Activated CD4-positive, alpha-beta memory T cell treated with anti-CD3 and anti-CD28 coated beads, Interleukin-2, amount 10 ng/mL, durations not matched to agents 7 days and 5 days (primary cell): Measurements from ENCODE around the gene MEF2C. TPM values are rescaled to one million over a fixed set of nuclear protein-coding genes. Genes with fewer than 3 reads are reported as not detected.

Experiments used
- CTCF ChIA-PET: fragments of 350-600 bp; sonication (Branson Sonifier 250); formaldehyde crosslinking; loops from one replicate; lab custom pipeline; 2021; ENCODE audit warnings: antibody characterized with exemption, inconsistent platforms; lab: Charles Lee
- POLR2A ChIA-PET: fragments of 350-600 bp; sonication (Branson Sonifier 250); formaldehyde crosslinking; loops from one replicate; lab custom pipeline; 2021; ENCODE audit warnings: antibody characterized with exemption; lab: Charles Lee
- DNase-seq: peaks from one replicate; pipeline ENCODE4 v3.0.0-alpha.2; 2020
- H3K27ac Mint-ChIP-seq: one replicate; pipeline ENCODE4 v1.8.0; 2021; ENCODE audit warnings: mild to moderate bottlenecking, mixed read lengths
- H3K27me3 Mint-ChIP-seq: one replicate; pipeline ENCODE4 v1.8.0; 2021; ENCODE audit warnings: mixed read lengths
- H3K36me3 Mint-ChIP-seq: one replicate; pipeline ENCODE4 v1.8.0; 2021; ENCODE audit warnings: low read depth, mixed read lengths
- H3K4me1 Mint-ChIP-seq: one replicate; pipeline ENCODE4 v1.8.0; 2021; ENCODE audit warnings: mixed read lengths
- H3K4me3 Mint-ChIP-seq: one replicate; pipeline ENCODE4 v1.8.0; 2021; ENCODE audit warnings: mild to moderate bottlenecking, mixed read lengths
- H3K9me3 Mint-ChIP-seq: one replicate; pipeline ENCODE4 v1.8.0; 2021; ENCODE audit warnings: mixed read lengths
- total RNA-seq, 2 experiments: library from RNA; stranded (reverse); gene quantifications; one replicate each; pipeline ENCODE4 v1.2.3, GENCODE V29; 2021

MEF2C gene
- total RNA-seq, 2 experiments from 2014 or later, result 0.03 TPM; not detected in 1

DNA sequence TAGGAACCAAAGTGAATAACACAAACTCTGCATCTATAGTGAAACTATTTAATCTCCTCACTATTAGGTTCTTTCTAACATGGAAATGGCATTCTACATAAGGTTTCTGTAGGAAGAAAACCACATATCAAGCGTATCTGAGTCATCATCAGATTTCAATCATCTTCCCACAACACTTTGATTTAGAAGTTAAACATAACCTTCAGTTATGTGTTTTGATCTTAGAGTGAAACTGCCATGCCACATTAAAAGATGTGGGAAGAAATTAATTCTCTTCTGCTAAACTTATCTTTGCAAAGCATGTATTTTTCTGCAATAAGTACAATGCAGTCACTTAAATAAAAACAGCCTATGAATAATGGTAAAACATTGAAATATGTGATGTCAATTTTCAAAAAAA lies 55.0 kb downstream of the MEF2C start:
- H3K4me3 Mint-ChIP-seq, result no peak overlapping the region
- H3K4me1 Mint-ChIP-seq, result peaks cover 13% of the 10 kb centered on the region
- H3K9me3 Mint-ChIP-seq, result no peaks in the 10 kb centered on the region
- H3K36me3 Mint-ChIP-seq, result no peaks in the 10 kb centered on the region
- POLR2A ChIA-PET, result no interaction called here
- no peak for DNase-seq
- CTCF ChIA-PET, result no interaction called here
- peaks cover 5% of the 10 kb centered on the region for H3K27me3 Mint-ChIP-seq
- no peak overlapping the region for H3K27ac Mint-ChIP-seq

DNA sequence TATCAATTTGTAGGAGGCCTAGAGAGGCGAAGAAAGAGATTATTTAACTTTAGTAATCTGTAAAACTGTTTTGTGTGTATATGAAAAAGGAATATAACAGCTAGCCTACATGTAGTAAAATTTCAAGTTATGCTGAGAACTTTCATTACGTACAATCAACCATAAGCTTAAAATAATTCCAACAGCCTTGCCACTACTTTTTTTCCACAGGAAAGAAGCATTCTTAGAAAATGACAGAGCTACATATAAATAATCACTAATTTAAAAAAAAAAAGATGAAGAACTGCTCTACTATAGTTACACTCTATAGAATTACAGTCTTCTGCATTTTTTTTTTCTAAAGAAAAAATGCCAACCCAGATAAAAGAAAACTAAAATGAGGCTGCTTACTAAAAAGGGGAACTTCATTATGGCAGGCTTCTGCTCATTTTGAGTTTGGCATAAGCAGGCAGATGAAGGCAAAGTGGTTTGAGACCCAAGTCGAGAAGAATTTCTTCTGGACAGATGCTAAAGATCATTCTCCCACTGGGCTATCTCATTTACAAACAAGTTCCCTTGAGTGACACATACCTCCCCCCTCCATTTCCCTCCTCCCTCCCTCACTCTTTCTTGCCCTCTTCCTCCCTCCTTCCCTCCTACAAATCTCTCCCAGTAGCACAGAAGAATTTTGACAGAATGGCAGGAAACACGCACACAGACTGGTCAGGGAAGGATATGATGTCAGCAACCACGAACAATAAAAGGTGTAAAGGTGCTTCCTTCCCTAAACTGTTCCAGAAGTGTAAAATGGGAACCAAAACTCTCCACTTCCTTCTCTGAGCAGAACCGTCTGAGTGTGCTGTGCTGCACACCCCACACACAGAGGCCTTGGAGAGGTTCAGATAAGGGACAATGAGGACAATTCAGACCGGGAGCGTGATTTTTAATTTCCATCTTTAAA lies 56.1 kb downstream of the MEF2C start:
- Mint-ChIP-seq H3K9me3 (no peaks in the 10 kb centered on the region), H3K4me3 (no peak overlapping the region), H3K36me3 (no peaks in the 10 kb centered on the region), H3K27ac (no peak overlapping the region), H3K27me3 (peaks cover 5% of the 10 kb centered on the region), H3K4me1 (peaks cover 13% of the 10 kb centered on the region)
- CTCF ChIA-PET, result no interaction called here
- no peak for DNase-seq
- POLR2A ChIA-PET, result no interaction called here

DNA sequence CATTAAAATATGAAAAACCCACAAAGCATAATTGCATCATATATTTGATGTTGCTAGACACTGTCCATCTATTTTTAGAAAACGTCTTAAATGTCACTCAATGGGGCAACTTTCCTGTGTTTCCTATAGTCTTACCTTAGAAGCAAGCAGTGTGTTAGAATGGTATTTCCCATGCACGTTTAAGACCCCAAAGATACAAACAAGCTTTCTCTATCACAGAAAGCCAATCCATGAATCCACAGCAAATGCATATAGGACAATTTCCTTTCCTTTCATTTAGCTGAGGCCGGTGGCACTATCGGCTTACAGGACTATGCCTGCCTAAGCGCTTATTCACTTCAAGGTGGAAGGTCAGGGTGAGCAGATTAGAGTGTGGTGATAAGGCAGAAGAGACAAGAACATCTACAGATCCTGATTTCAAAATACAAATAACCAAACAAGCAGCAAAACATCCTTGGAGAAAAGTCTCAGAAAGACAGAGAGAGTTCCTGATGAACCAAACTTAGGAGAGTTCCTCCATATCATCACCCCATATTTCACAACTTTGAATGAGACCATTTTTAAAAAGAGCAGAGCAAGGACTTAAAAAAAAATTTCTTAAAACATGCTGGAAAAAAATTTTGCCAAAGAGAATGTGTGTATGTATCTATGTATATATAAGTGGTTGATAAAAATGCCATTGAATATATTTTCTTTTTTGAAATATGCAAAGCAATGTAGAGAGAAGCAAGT lies 57.2 kb downstream of the MEF2C start:
- Mint-ChIP-seq H3K9me3 (no peaks in the 10 kb centered on the region), H3K4me3 (no peak overlapping the region), H3K27ac (no peak overlapping the region), H3K27me3 (peaks cover 5% of the 10 kb centered on the region), H3K4me1 (peaks cover 13% of the 10 kb centered on the region), H3K36me3 (no peaks in the 10 kb centered on the region)
- CTCF ChIA-PET, result no interaction called here
- no peak for DNase-seq
- POLR2A ChIA-PET, result no interaction called here

DNA sequence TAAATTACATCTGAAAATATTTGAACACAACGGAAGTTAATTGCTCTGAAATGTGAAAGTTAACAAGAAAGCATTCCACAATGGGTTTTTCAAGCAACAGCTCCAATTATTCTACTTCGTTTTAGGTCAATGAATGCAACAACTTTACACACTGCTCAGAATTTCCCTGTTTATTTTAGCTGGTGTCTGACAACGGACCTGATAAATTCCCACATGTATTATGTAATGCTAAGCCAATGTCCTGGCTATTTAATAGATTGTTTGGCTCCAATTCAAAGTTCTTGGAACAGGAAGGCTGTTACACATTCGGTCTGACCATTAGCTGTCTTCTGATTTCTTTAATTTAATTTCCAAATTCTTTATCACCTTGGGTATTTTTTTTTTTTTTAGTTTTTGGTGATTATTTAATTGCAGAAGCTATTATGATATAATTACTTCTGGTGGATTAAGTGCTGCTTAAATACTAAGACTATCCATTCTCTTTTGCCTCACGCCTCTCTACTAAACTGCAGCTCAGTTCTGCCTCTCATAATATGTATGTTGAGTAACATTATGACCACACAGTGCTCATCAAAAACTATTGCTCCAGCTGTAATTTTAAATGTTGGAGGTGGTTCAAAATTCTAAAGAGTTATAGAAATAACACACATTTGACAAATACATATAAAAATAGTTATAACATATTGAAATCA lies 57.9 kb downstream of the MEF2C start:
- Mint-ChIP-seq H3K9me3 (no peaks in the 10 kb centered on the region), H3K27me3 (peaks cover 5% of the 10 kb centered on the region), H3K36me3 (no peaks in the 10 kb centered on the region), H3K4me1 (peaks cover 13% of the 10 kb centered on the region), H3K4me3 (no peak overlapping the region), H3K27ac (no peak overlapping the region)
- CTCF ChIA-PET, result no interaction called here
- POLR2A ChIA-PET, result no interaction called here
- no peak for DNase-seq

DNA sequence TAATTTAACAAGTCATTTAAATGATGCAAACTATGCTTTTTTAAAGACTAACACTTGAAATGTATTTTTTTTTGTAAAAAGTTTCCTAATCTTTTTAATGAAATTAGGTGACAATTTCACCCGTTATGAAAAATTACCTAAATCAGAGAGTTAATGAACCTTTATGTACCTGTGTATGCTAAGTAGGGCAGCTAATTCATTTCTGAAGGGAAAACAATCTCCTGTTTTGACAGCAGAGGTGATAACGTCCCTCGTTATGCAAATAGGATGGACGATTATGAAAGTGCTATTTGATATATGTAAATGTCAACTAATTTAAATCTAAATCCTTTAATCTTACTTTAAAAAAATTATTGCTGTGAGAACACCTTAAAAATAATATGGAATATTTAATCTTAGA lies 58.8 kb downstream of the MEF2C start:
- H3K27ac Mint-ChIP-seq, result no peak overlapping the region
- peaks cover 13% of the 10 kb centered on the region for H3K4me1 Mint-ChIP-seq
- POLR2A ChIA-PET, result no interaction called here
- CTCF ChIA-PET, result no interaction called here
- H3K27me3 Mint-ChIP-seq, result peaks cover 7% of the 10 kb centered on the region
- H3K4me3 Mint-ChIP-seq, result no peak overlapping the region
- no peaks in the 10 kb centered on the region for H3K36me3 Mint-ChIP-seq
- no peak for DNase-seq
- no peaks in the 10 kb centered on the region for H3K9me3 Mint-ChIP-seq

DNA sequence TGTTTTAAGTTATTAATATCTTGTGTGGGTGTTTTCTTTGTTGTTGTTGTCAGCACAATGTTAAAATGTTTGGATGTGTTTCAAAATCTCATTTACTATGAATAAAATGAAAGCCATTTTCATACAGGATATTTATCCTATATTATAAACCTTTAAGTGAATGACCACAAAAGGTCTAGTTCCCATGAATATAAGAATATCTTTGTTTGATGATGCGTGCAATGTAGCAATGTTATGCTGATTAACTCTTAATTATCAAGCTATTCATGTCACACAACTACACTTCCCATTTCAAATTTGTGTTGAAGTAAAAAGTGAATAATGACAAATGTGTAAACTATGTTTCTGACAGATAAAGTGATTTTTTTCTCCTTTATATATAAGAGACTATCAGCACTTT lies 59.8 kb downstream of the MEF2C start:
- DNase-seq, result no peak
- POLR2A ChIA-PET, result no interaction called here
- Mint-ChIP-seq H3K36me3 (no peaks in the 10 kb centered on the region), H3K9me3 (no peaks in the 10 kb centered on the region), H3K27ac (no peak overlapping the region), H3K4me3 (no peak overlapping the region), H3K27me3 (peaks cover 7% of the 10 kb centered on the region), H3K4me1 (peaks cover 10% of the 10 kb centered on the region)
- CTCF ChIA-PET, result no interaction called here

DNA sequence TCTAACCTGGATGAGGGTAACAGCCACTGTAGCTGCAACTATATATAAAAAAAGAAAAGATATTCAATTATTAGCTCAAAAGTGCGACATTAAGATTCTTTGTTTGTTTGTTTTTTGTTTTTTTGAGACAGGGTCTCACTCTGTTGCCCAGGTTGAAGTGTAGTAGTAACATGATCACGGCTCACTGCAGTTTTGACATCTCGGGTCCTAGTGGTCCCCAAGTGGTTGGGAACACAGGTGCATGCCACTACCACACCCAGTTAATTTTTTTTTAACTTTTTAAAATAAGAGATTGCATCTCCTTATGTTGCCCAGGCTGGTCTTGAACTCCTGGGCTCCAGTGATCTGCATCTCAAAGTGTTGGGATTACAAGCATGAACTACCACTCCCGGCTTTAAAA lies 61.8 kb downstream of the MEF2C start:
- H3K4me1 Mint-ChIP-seq, result no peaks in the 10 kb centered on the region
- H3K27ac Mint-ChIP-seq, result no peak overlapping the region
- ChIA-PET POLR2A (no interaction called here), CTCF (interaction anchor here (1.7 kb wide), 1 partner anchor 92 kb away, joined by 3 read pairs; no protein-coding TSS in a partner anchor)
- H3K4me3 Mint-ChIP-seq, result no peak overlapping the region
- no peaks in the 10 kb centered on the region for H3K9me3 Mint-ChIP-seq
- no peak for DNase-seq
- peaks cover 4% of the 10 kb centered on the region for H3K27me3 Mint-ChIP-seq
- H3K36me3 Mint-ChIP-seq, result no peaks in the 10 kb centered on the region

DNA sequence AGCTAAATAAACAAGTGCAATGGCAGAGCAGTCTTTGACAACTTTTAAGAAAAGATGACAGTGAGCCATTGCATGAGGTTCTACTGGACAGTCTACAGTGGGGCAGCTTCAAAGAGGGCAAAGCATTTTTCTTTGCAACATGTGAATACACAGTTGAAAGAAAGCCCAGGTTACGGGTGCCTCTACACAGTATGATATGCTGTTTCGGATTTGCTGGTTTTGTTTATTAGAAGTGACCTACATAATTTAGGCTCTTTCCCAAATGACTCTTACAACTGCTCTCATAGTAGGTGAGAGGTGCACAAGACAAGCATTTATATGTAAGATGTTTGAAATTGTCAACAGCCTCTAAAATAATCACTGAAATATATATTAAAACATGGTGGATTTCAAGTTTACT lies 62.4 kb downstream of the MEF2C start:
- Mint-ChIP-seq H3K27ac (no peak overlapping the region), H3K36me3 (no peaks in the 10 kb centered on the region), H3K9me3 (no peaks in the 10 kb centered on the region), H3K4me3 (no peak overlapping the region), H3K27me3 (peaks cover 6% of the 10 kb centered on the region), H3K4me1 (no peaks in the 10 kb centered on the region)
- ChIA-PET POLR2A (no interaction called here), CTCF (interaction anchor here (1.7 kb wide), 1 partner anchor 91 kb away, joined by 3 read pairs; no protein-coding TSS in a partner anchor)
- DNase-seq, result no peak

DNA sequence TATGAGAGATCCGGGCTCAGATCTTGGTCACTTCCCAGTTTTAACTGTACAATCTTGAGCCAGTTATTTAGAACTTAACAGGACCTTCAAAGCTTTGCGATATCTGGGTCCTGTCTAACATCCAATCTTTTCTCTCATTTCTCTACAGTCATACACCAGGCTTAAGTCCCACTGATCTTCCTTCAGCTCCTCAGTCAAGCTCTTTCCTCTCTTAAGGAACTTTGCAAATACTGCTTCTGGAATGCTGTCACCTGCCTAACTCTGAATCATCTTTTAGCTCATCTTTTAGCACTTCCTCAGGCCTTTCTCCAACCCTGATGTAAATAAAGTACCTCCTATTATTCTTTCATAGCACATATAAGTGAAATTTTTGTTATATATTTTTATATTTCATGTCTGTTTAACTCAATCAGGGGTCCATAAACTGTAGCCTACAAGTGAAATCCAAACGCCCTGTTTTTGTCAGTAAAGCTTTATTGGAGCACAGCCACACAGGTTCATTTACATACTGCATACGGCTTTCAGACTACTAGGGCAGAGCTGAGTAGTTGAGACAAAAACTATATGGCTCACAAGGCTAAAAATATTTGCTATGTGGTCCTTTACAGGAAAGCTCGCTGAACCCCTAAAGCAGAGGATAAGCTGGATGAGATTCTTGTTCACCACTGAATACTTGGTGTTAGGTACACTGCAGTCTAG lies 63.5 kb downstream of the MEF2C start:
- ChIA-PET CTCF (no interaction called here), POLR2A (no interaction called here)
- H3K27me3 Mint-ChIP-seq, result peaks cover 6% of the 10 kb centered on the region
- DNase-seq, result no peak
- H3K36me3 Mint-ChIP-seq, result no peaks in the 10 kb centered on the region
- no peak overlapping the region for H3K4me3 Mint-ChIP-seq
- H3K27ac Mint-ChIP-seq, result no peak overlapping the region
- no peaks in the 10 kb centered on the region for H3K4me1 Mint-ChIP-seq
- H3K9me3 Mint-ChIP-seq, result no peaks in the 10 kb centered on the region

DNA sequence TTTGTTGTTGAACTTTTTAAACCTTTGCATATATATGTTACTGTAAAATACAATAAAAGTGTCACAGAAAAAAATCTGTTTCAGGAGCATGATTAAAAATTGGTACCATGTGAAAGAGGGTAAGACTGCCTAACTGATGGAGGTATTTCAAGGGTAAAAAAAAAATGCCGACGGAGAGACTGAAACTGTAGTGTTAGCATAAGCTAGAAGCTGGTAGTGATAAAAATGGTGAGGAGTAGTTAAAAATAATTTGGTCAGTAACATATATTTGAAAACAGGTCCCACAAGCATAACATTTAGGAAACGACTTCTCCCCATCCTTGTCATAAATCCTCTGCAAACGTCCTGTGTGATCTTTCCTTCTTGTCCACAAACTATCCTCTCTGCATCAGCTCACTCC lies 64.7 kb downstream of the MEF2C start:
- Mint-ChIP-seq H3K27ac (no peak overlapping the region), H3K4me3 (no peak overlapping the region), H3K9me3 (no peaks in the 10 kb centered on the region), H3K27me3 (peaks cover 5% of the 10 kb centered on the region), H3K4me1 (no peaks in the 10 kb centered on the region), H3K36me3 (no peaks in the 10 kb centered on the region)
- DNase-seq, result no peak
- POLR2A ChIA-PET, result no interaction called here
- CTCF ChIA-PET, result no interaction called here

DNA sequence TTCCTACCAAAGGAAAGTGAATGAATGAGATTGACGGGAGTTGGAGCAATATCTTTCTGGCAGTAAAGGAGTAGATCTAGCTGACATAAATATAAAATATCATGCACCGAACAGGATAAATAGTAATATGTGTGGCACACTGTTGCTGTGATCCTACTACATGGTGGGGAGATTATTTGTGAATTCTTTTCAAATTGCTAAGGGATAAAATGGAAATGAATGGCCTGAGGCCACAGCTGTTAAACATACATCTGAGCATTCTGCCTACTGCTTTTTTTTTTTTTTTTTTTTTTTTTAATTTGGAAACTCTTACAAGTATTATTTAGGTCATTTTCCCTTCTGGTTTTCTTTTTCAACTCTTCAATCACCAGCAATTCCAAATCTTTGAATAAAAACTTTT lies 66.8 kb downstream of the MEF2C start:
- Mint-ChIP-seq H3K9me3 (no peaks in the 10 kb centered on the region), H3K27me3 (peaks cover 5% of the 10 kb centered on the region), H3K36me3 (no peaks in the 10 kb centered on the region), H3K4me1 (no peaks in the 10 kb centered on the region), H3K27ac (no peak overlapping the region), H3K4me3 (no peak overlapping the region)
- ChIA-PET CTCF (no interaction called here), POLR2A (no interaction called here)
- no peak for DNase-seq

DNA sequence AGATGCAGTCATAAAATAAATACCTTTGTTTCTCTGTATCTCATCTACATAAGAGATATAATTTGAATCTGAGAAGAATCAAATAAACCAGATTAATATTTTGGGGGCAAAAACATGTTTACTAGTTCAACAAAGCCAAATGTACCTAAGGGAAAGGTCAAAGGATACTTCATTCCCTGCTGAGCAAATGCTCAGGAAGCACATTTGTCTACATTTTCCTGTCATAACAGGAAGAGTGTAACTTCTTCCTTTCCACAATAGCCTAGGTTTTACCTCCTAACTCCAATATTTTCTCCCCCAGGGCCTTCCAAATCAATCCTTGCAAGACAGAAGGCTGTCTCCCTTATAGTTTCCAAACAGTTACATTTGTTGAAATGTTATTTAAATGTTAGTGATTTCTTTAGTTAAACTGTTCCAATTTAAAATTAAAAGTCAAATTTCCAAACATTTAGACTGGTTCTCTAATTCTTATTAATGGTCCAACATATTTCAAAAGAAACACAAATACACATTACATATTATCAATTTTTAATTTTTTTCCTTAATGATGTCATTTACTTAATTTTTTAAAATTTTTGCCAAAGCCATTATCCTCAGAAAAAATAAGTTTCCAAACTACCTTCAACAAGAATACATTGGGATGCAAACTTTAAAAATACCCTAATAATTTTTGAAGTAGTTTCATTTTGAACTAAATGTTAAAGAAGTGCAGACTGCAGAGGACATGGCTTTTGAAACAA lies 67.8 kb downstream of the MEF2C start:
- CTCF ChIA-PET, result no interaction called here
- POLR2A ChIA-PET, result no interaction called here
- Mint-ChIP-seq H3K9me3 (no peaks in the 10 kb centered on the region), H3K27ac (no peak overlapping the region), H3K27me3 (peaks cover 5% of the 10 kb centered on the region), H3K36me3 (no peaks in the 10 kb centered on the region), H3K4me1 (no peaks in the 10 kb centered on the region), H3K4me3 (no peak overlapping the region)
- DNase-seq, result no peak
